ENCODE results near the gene GPSM3. TPM values are rescaled to one million over a fixed set of nuclear protein-coding genes. Genes with fewer than 3 reads are reported as not detected.
A peak's percentile ranks its signal among the peaks of the same experiment; 100 is the strongest.
"Not testable (repeated sequence)": the region's sequence is repeated elsewhere in the genome, so short reads cannot be mapped to it uniquely, and the experiment has no call there.

Gene GPSM3
- total RNA-seq, 1 donor from 2014 or later, result 6.9 TPM

GRCh38 chr6:32204268-32204715 is 11.8 kb upstream of the GPSM3 start:
- peak; percentile 71 for DNase-seq (ENCODE audit: low spot score)
- intact Hi-C loops (cut with DNase I), result no loop called here

GRCh38 chr6:32203426-32204267 is 11.2 kb upstream of the GPSM3 start:
- peak; percentile 43 for DNase-seq (ENCODE audit: low spot score)
- intact Hi-C loops (cut with DNase I), result no loop called here

GRCh38 chr6:32202186-32202585 is 9.7 kb upstream of the GPSM3 start:
- DNase-seq (ENCODE audit: low spot score), result peak; percentile 47
- intact Hi-C loops (cut with DNase I), result no loop called here

- DNase-seq (ENCODE audit: low spot score), result peak; percentile 39
- intact Hi-C loops (cut with DNase I), result no loop called here
Measured at GRCh38 chr6:32200711-32201475, 8.4 kb upstream of the GPSM3 start.

- peak; percentile 51 for DNase-seq (ENCODE audit: low spot score)
- intact Hi-C loops (cut with DNase I), result loop anchor here (5.0 kb wide), 1 partner anchor 58 kb away; no protein-coding TSS in a partner anchor
Measured at GRCh38 chr6:32198866-32199265, 6.4 kb upstream of the GPSM3 start.

- intact Hi-C loops (cut with DNase I), result loop anchor here (5.0 kb wide), 1 partner anchor 59 kb away; no protein-coding TSS in a partner anchor
- peak; percentile 38 for DNase-seq (ENCODE audit: low spot score)
Measured at GRCh38 chr6:32198345-32198696, 5.9 kb upstream of the GPSM3 start.

- DNase-seq (ENCODE audit: low spot score), result peak; percentile 79
- intact Hi-C loops (cut with DNase I), result loop anchor here (2.0 to 5.0 kb wide), 2 partner anchors 60 to 66 kb away; partner anchors contain the start of gene FKBPL
Measured at GRCh38 chr6:32196682-32197616, 4.5 kb upstream of the GPSM3 start.

GRCh38 chr6:32195902-32196681 is 3.6 kb upstream of the GPSM3 start:
- intact Hi-C loops (cut with DNase I), result loop anchor here (1.0 to 5.0 kb wide), 4 partner anchors 19 to 65 kb away; partner anchors contain the start of genes AGPAT1, FKBPL and PPT2
- DNase-seq (ENCODE audit: low spot score), result peak; percentile 94

- peak; percentile 100 for DNase-seq (ENCODE audit: low spot score)
- intact Hi-C loops (cut with DNase I), result loop anchor here (1.0 to 5.0 kb wide), 3 partner anchors 19 to 62 kb away; partner anchors contain the start of genes AGPAT1 and PPT2
Measured at GRCh38 chr6:32195652-32195901, 3.1 kb upstream of the GPSM3 start.

GRCh38 chr6:32194825-32195651 is 2.6 kb upstream of the GPSM3 start:
- intact Hi-C loops (cut with DNase I), result loop anchor here (1.0 to 5.0 kb wide), 3 partner anchors 18 to 62 kb away; partner anchors contain the start of genes AGPAT1 and PPT2
- DNase-seq (ENCODE audit: low spot score), result no peak

GRCh38 chr6:32194388-32194787 is 1.9 kb upstream of the GPSM3 start:
- intact Hi-C loops (cut with DNase I), result loop anchor here (2.0 kb wide), 1 partner anchor 18 kb away; the partner anchor contains the start of gene AGPAT1
- DNase-seq (ENCODE audit: low spot score), result no peak

GRCh38 chr6:32193096-32193495 is 653 bp upstream of the GPSM3 start:
- intact Hi-C loops (cut with DNase I); DNase-seq (ENCODE audit: low spot score): not testable (repeated sequence)

- intact Hi-C loops (cut with DNase I), result no loop called here
- peak; percentile 75 for DNase-seq (ENCODE audit: low spot score)
Measured at GRCh38 chr6:32191696-32192607, 491 bp downstream of the GPSM3 start.

GRCh38 chr6:32190911-32191677 is 1.3 kb downstream of the GPSM3 start:
- intact Hi-C loops (cut with DNase I), result no loop called here

GRCh38 chr6:32190054-32190851 is 2.2 kb downstream of the GPSM3 start, which contains the start of gene PBX2:
Gene PBX2, minus strand, starts transcription at chr6:32190202. Its CDS starts 287 bp downstream, at chr6:32189915.
- intact Hi-C loops (cut with DNase I), result no loop called here
- peak; percentile 96 for DNase-seq (ENCODE audit: low spot score)

More at GRCh38 chr6:32190911-32191677, 1.3 kb downstream of the GPSM3 start:
- peak; percentile 75 for DNase-seq (ENCODE audit: low spot score)
